GM12878 (cell line): ENCODE results near the gene MCRIP2. TPM values are rescaled to one million over a fixed set of nuclear protein-coding genes. Genes with fewer than 3 reads are reported as not detected.

Source experiments
- ATAC-seq: fragments of 200-7000 bp; cut with Tn5 transposase; 3 replicates; pipeline ENCODE4 v1.9.1; 2020; ENCODE audit warnings: mild to moderate bottlenecking, moderate library complexity
- BruUV-seq: library from RNA; stranded (reverse); fragments of 400-500 nt; replicated peaks from 2 replicates; lab custom pipeline; 2021; lab: Mats Ljungman, UMichigan
- CTCF ChIA-PET: fragments of 300-600 bp; sonication (Branson Sonifier 250); formaldehyde crosslinking; extraction: SDS; loops from one replicate; lab custom pipeline; 2021; ENCODE audit warnings: inconsistent platforms; lab: Yijun Ruan, JAX
- POLR2A ChIA-PET: fragments of 350-600 bp; formaldehyde crosslinking; extraction: SDS; loops from one replicate; lab custom pipeline; 2021; ENCODE audit warnings: inconsistent platforms; lab: Charles Lee
- RAD21 ChIA-PET: fragments of 300-600 bp; sonication (Branson Sonifier 250); formaldehyde crosslinking; loops from one replicate; lab custom pipeline; 2023; ENCODE audit warnings: antibody characterized with exemption; ENCODE audit not compliant: unreplicated experiment; lab: Charles Lee
- SMC1A ChIA-PET: fragments of 300-600 bp; sonication (Branson Sonifier 250); formaldehyde crosslinking; loops from one replicate; lab custom pipeline; 2023; ENCODE audit not compliant: unreplicated experiment, uncharacterized antibody; lab: Charles Lee
- DNase-seq: peaks from one replicate; pipeline ENCODE4 v3.0.0-alpha.2; 2011; ENCODE audit warnings: low read depth, low spot score
- FAIRE-seq: peaks from 3 replicates; lab custom pipeline; 2011; peaks lifted over from hg19 to GRCh38; lab: Jason Lieb, UNC
- H2AFZ ChIP-seq: 2 replicates; pipeline ENCODE4 v1.6.0; 2011; ENCODE audit warnings: low read depth, low read length, control low read depth; ENCODE audit not compliant: control insufficient read depth
- H3K27ac ChIP-seq: 2 replicates; pipeline ENCODE4 v1.5.1; 2011; ENCODE audit warnings: control low read depth; ENCODE audit not compliant: control insufficient read depth, insufficient read depth
- H3K27me3 ChIP-seq, 2 experiments: replicated peaks in 1 of 2; 2 replicates each; pipeline versions ENCODE4 v1.6.0 to v1.6.1; 2011; ENCODE audit warnings: low read length in 1 of 2; ENCODE audit not compliant: control insufficient read depth in 2 of 2, insufficient read depth in 2 of 2
- H3K36me3 ChIP-seq, 2 experiments: 2 replicates each; pipeline ENCODE4 v1.5.1; 2011; ENCODE audit warnings: low read length in 1 of 2; ENCODE audit not compliant: control insufficient read depth in 2 of 2, insufficient read depth in 2 of 2
- H3K4me1 ChIP-seq: 2 replicates; pipeline ENCODE4 v1.6.1; 2011; ENCODE audit warnings: mild to moderate bottlenecking, low read length, moderate library complexity, mixed read lengths; ENCODE audit not compliant: control insufficient read depth, insufficient read depth
- H3K4me2 ChIP-seq: 2 replicates; pipeline ENCODE4 v1.6.0; 2011; ENCODE audit warnings: control low read depth; ENCODE audit not compliant: control insufficient read depth, insufficient read depth
- H3K4me3 ChIP-seq: fragments of 200-600 bp; sonication (generic); 2 replicates; pipeline ENCODE4 v1.5.1; 2016
- H3K79me2 ChIP-seq: 2 replicates; pipeline ENCODE4 v1.6.0; 2011; ENCODE audit warnings: low read length; ENCODE audit not compliant: control insufficient read depth, insufficient read depth
- H3K9ac ChIP-seq: 2 replicates; pipeline ENCODE4 v1.8.0; 2011; ENCODE audit warnings: low read length, control low read depth, mixed read lengths; ENCODE audit not compliant: control insufficient read depth, insufficient read depth
- H3K9me3 ChIP-seq: replicated peaks from 3 replicates; pipeline ENCODE4 v1.5.1; 2011; ENCODE audit warnings: mild to moderate bottlenecking, low read length; ENCODE audit not compliant: control insufficient read depth, insufficient read depth
- H4K20me1 ChIP-seq: 2 replicates; pipeline ENCODE4 v1.6.0; 2011; ENCODE audit not compliant: control insufficient read depth, insufficient read depth
- BCLAF1 ChIP-seq: fragments of 450-650 bp; IDR thresholded peaks from 2 replicates; pipeline ENCODE4 v1.6.1; 2017; ENCODE audit warnings: antibody characterized with exemption, mild to moderate bottlenecking, moderate library complexity
- CHD4 ChIP-seq: fragments of 200-600 bp; sonication (generic); IDR thresholded peaks from 2 replicates; pipeline ENCODE4 v1.6.1; 2016; ENCODE audit warnings: mild to moderate bottlenecking
- JUNB ChIP-seq: IDR thresholded peaks from 2 replicates; pipeline ENCODE4 v1.6.1; 2016; ENCODE audit warnings: antibody characterized with exemption, mild to moderate bottlenecking
- MXI1 ChIP-seq: fragments of 150-350 bp; IDR thresholded peaks from 2 replicates; pipeline ENCODE4 v1.6.1; 2011; ENCODE audit warnings: low read depth, mild to moderate bottlenecking, inconsistent platforms, low read length, improper control_type of control experiment
- POLR2AphosphoS2 ChIP-seq: IDR thresholded peaks from 2 replicates; pipeline ENCODE4 v1.6.1; 2011; ENCODE audit warnings: low read depth, mild to moderate bottlenecking, low read length, improper control_type of control experiment, moderate library complexity
- RAD51 ChIP-seq: fragments of 450-650 bp; IDR thresholded peaks from 2 replicates; pipeline ENCODE4 v1.6.1; 2016; ENCODE audit warnings: moderate library complexity, mild to moderate bottlenecking, inconsistent platforms
- RBBP5 ChIP-seq: fragments of 200-600 bp; sonication (generic); conservative IDR thresholded peaks from 2 replicates; pipeline ENCODE4 v1.6.1; 2016
- REST ChIP-seq: IDR thresholded peaks from 2 replicates; pipeline ENCODE4 v1.6.1; 2012; ENCODE audit warnings: mild to moderate bottlenecking, low read depth, low read length
- SRF ChIP-seq, 2 experiments: IDR thresholded peaks; 2 replicates each; pipeline ENCODE4 v1.6.1; 2011; ENCODE audit warnings: low read depth in 2 of 2, low read length in 2 of 2, mild to moderate bottlenecking in 1 of 2, moderate library complexity in 1 of 2
- ZNF274 ChIP-seq: IDR thresholded peaks from one replicate; pipeline ENCODE4 v1.8.0; 2011; ENCODE audit not compliant: insufficient read length, insufficient read depth
- WGBS: methylation state at CpG from one replicate; pipeline ENCODE4 v1.1.6; 2016; ENCODE audit warnings: low lambda C conversion rate; ENCODE audit not compliant: insufficient replicate concordance, insufficient coverage; ENCODE audit errors: missing lambda C conversion rate; 5-methylcytosine and 5-hydroxymethylcytosine counted together
- in situ Hi-C: fragments of 300-500 bp; cut with MboI; formaldehyde crosslinking; loops from 9 replicates; pipeline ENCODE4 v1.14.3; 2018; ENCODE audit warnings: mixed read lengths
- intact Hi-C: fragments of 100-400 bp; cut with micrococcal nuclease; formaldehyde crosslinking; loops from one replicate; pipeline ENCODE4 v1.14.2; 2022; ENCODE audit not compliant: unreplicated experiment
- polyA plus RNA-seq, 11 experiments: library from polyadenylated mRNA; depleted of rRNA in 4 of 11; unstranded in 6 of 11; stranded (reverse) in 5 of 11; fragments of >200 nt; fragmentation: Nextera tagmentation in 4 of 11; fragmentation: Illumina TruSeq in 1 of 11; extraction: Ambion mirVana in 4 of 11; extraction: Trizol in 1 of 11; gene quantifications; 1 replicate in 1 of 11; 2 replicates in 10 of 11; pipeline versions ENCODE4 v1.2.1 to v1.2.3, GENCODE V29; 2011 to 2016; ENCODE audit warnings: inconsistent platforms in 2 of 11, missing spikeins in 2 of 11, low read depth in 1 of 11
- total RNA-seq, 4 experiments: library from RNA; depleted of rRNA in 3 of 4; stranded (reverse); fragments of >200 nt in 3 of 4; fragmentation: Illumina TruSeq in 1 of 4; extraction: Trizol in 1 of 4; gene quantifications; 2 replicates each; pipeline versions ENCODE4 v1.2.1 to v1.2.3, GENCODE V29; 2013 to 2021

MCRIP2 gene
- total and polyA plus RNA-seq, 10 of the 15 experiments (the other 5 are each of a cell fraction or from before 2014, with no cell fraction given) = 0.19 to 93.1 (median 57.9) TPM

GRCh38 chr16:620700-621525, 20.7 kb upstream of the MCRIP2 start:
- H3K27me3 ChIP-seq = no peaks in the 10 kb centered on the region
- no peak for DNase-seq
- no peak overlapping the region for H3K4me3 ChIP-seq
- H3K79me2 ChIP-seq = no peaks in the 10 kb centered on the region
- no peak for FAIRE-seq
- in situ Hi-C loops (no loop called here), intact Hi-C loops (no loop called here)
- no peak for ATAC-seq
- H3K27ac ChIP-seq = no peak overlapping the region
- BruUV-seq = no TSS peak
- H2AFZ ChIP-seq = no peak overlapping the region
- CTCF ChIA-PET = no interaction called here
- H3K9me3 ChIP-seq = no peaks in the 10 kb centered on the region
- no peak overlapping the region for H3K4me2 ChIP-seq
- H3K4me1 ChIP-seq = no peaks in the 10 kb centered on the region
- H3K9ac ChIP-seq = no peak overlapping the region
- no peaks in the 10 kb centered on the region for H3K36me3 ChIP-seq
- H4K20me1 ChIP-seq = no peaks in the 10 kb centered on the region; the same call in 1 of the 2 replicates
- SMC1A ChIA-PET = no interaction called here
- RAD21 ChIA-PET = no interaction called here
- TF ChIP-seq RBBP5 (no peak), POLR2AphosphoS2 (no peak)
- POLR2A ChIA-PET = no interaction called here
- 89% methylated on average over 26 of the region's 41 CpGs for WGBS

GRCh38 chr16:621526-622105, 20.0 kb upstream of the MCRIP2 start:
- FAIRE-seq (no peak), DNase-seq (no peak), ATAC-seq (no peak)
- no peak overlapping the region for H3K27ac ChIP-seq
- no peaks in the 10 kb centered on the region for H3K9me3 ChIP-seq
- SMC1A ChIA-PET = no interaction called here
- H3K4me3 ChIP-seq = no peak overlapping the region
- 79% methylated on average over 21 of the region's 21 CpGs for WGBS
- POLR2A ChIA-PET = no interaction called here
- H4K20me1 ChIP-seq = no peaks in the 10 kb centered on the region; the same call in 1 of the 2 replicates
- intact Hi-C loops = no loop called here
- no peak overlapping the region for H2AFZ ChIP-seq
- BruUV-seq = no TSS peak
- H3K36me3 ChIP-seq = no peaks in the 10 kb centered on the region; a peak in 1 of 4 replicates
- no peaks in the 10 kb centered on the region for H3K27me3 ChIP-seq
- in situ Hi-C loops = no loop called here
- H3K4me2 ChIP-seq = no peak overlapping the region
- H3K9ac ChIP-seq = no peak overlapping the region
- CTCF ChIA-PET = no interaction called here
- H3K79me2 ChIP-seq = no peaks in the 10 kb centered on the region
- RAD21 ChIA-PET = no interaction called here
- no peaks in the 10 kb centered on the region for H3K4me1 ChIP-seq
- TF ChIP-seq MXI1 (no peak), SRF (IDR thresholded peaks at IDR 0.05; ENCODE audit: low read depth in 2 of 2, low read length in 2 of 2) (no peak), JUNB (no peak), REST (no peak), CHD4 (no peak), ZNF274 (no peak), BCLAF1 (no peak), RAD51 (no peak)
